Parathyroid adenoma (tissue), 2 donors: ENCODE results near the gene JADE2.

Experiments used
- H2AFZ ChIP-seq: fragments of 300-600 bp; sonication (generic); one replicate; pipeline ENCODE4 v1.7.0; 2017; ENCODE audit warnings: antibody characterized with exemption, mild to moderate bottlenecking
- H3K27ac ChIP-seq: fragments of 300-600 bp; sonication (generic); one replicate; pipeline ENCODE4 v1.7.0; 2017
- H3K27me3 ChIP-seq: fragments of 300-600 bp; sonication (generic); one replicate; pipeline ENCODE4 v1.7.0; 2017; ENCODE audit warnings: low read length; ENCODE audit not compliant: control insufficient read depth, insufficient read depth
- H3K36me3 ChIP-seq: fragments of 300-600 bp; sonication (generic); one replicate; pipeline ENCODE4 v1.7.0; 2017; ENCODE audit warnings: low read length; ENCODE audit not compliant: control insufficient read depth, insufficient read depth
- H3K4me1 ChIP-seq: fragments of 300-600 bp; sonication (generic); one replicate; pipeline ENCODE4 v1.7.0; 2017; ENCODE audit warnings: control low read depth
- H3K4me2 ChIP-seq: fragments of 300-600 bp; sonication (generic); one replicate; pipeline ENCODE4 v1.7.0; 2017; ENCODE audit warnings: low read length
- H3K4me3 ChIP-seq: fragments of 300-600 bp; sonication (generic); one replicate; pipeline ENCODE4 v1.7.0; 2017; ENCODE audit warnings: low read depth, low read length
- H3K79me2 ChIP-seq: fragments of 300-600 bp; sonication (generic); one replicate; pipeline ENCODE4 v1.7.0; 2017; ENCODE audit warnings: control low read depth
- H3K9ac ChIP-seq: fragments of 300-600 bp; sonication (generic); one replicate; pipeline ENCODE4 v1.7.0; 2017; ENCODE audit warnings: mild to moderate bottlenecking
- H3K9me3 ChIP-seq: fragments of 300-600 bp; sonication (generic); one replicate; pipeline ENCODE4 v1.7.0; 2017; ENCODE audit warnings: low read length; ENCODE audit not compliant: control insufficient read depth
- CTCF ChIP-seq: fragments of 300-600 bp; sonication (generic); IDR thresholded peaks from one replicate; pipeline ENCODE4 v1.7.0; 2017; ENCODE audit warnings: antibody characterized with exemption, mild to moderate bottlenecking
- donor health status: primary hyperparathyroidism.

JADE2 gene

DNA sequence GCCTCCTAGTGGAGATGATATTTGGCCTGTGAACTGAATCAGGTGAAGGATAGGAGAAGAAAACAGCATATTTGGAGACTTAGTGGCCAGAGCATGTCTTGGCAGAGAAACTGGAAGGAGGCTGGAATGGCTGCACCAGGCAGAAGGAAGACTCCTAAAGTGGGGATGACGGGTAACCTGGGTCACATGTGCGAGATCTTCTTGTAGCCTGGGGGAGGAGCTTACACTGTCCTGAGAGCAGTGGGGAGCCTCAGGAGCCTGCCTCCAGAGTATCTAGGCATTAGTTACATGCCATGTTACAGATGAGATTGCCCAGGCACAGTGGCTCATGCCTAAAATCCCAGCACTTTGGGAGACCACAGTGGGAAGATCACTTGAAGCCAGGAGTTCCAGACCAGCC, 49.8 kb downstream of the JADE2 start:
- no peak for TF ChIP-seq CTCF
- H3K27me3 ChIP-seq = no peaks in the 10 kb centered on the region
- no peaks in the 10 kb centered on the region for H3K36me3 ChIP-seq
- no peaks in the 10 kb centered on the region for H3K9me3 ChIP-seq
- H3K9ac ChIP-seq = no peak overlapping the region
- H3K4me1 ChIP-seq = peaks cover 13% of the 10 kb centered on the region
- H3K79me2 ChIP-seq = peaks cover 75% of the 10 kb centered on the region
- H3K4me2 ChIP-seq = no peak overlapping the region
- no peak overlapping the region for H3K4me3 ChIP-seq
- H2AFZ ChIP-seq = no peak overlapping the region
- no peak overlapping the region for H3K27ac ChIP-seq

- peaks cover 63% of the 10 kb centered on the region for H3K79me2 ChIP-seq
- no peak overlapping the region for H3K27ac ChIP-seq
- no peaks in the 10 kb centered on the region for H3K27me3 ChIP-seq
- no peak overlapping the region for H2AFZ ChIP-seq
- no peak for TF ChIP-seq CTCF
- H3K4me2 ChIP-seq = no peak overlapping the region
- H3K9me3 ChIP-seq = no peaks in the 10 kb centered on the region
- H3K9ac ChIP-seq = no peak overlapping the region
- H3K4me1 ChIP-seq = peaks cover 13% of the 10 kb centered on the region
- H3K36me3 ChIP-seq = no peaks in the 10 kb centered on the region
- H3K4me3 ChIP-seq = no peak overlapping the region
These were observed 51.0 kb downstream of the JADE2 start for GRCh38 chr5:134576386-134577021.

DNA sequence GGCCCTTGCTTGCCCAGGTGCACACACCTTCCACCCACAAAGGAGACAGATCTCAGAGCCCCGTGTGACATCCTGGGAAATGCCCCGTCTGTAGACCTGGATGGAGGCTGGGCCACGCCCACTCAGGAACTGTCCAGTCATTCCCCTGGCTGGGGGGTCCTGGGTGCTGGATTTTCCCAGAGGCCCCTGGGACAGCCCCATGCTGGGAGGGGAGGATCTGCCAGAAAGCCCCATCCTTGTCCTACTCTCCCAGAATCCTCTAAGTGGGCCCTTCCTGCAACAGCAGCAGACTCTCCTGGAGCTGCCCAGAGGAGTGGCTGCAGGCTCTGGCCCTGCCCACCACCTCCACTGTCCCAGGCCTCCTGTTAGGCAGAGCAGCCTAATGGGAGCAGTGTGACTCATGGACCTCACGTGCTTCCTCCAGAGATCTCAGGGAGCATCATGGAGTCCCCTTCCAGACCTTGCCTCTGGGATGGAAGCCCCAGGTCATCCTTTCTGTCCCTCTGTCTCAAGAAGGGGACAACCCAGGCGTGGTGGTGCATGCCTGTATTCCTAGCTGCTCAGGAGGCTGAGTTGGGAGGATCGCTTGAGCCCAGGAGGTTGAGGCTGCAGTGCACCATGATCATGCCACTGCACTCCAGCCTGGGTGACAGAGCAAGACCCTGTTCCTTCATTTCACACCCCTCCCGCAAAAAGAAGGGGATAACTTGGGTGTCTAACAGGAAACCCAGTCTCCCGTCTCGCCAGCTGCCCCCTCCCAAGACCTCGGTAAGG, 51.7 kb downstream of the JADE2 start:
- TF ChIP-seq CTCF = no peak

DNA sequence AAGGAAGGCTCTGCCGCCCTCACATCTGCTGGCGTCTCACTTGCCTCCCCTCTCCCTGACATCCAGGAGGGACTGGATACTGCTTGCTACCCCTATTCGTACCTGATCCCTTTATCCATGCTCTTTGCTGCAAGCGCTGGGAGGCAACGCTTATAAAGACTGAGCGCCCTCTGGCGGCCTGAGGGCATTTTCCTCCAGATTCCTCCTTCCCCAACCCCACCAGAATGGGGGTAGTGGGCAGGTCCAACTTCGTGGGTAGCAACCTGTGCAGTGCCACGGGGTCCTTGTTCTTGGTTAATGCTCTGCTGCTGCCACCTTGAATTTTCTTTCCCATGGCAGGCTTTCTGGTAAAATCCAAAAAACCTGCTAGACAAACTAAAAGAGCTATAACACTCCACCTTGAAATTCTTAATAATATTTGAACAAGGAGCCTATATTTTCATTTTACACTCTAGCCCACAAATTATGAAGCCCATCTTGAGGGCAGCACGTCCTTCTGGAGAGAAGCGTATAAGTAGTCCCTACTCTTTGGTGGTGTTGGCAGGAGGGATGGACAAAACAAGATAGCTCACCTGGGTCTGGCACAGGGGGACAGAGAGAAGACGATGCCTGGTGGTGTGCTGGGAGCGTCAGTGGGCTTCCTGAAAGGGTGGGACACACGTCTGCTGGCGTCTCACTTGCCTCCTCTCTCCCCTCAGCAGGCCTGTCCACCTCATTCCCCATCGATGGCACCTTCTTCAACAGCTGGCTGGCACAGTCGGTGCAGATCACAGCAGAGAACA, 52.5 kb downstream of the JADE2 start:
- Histone ChIP-seq H3K27me3 (no peaks in the 10 kb centered on the region), H3K27ac (no peak overlapping the region), H3K9me3 (no peaks in the 10 kb centered on the region), H3K4me3 (no peak overlapping the region), H3K4me1 (peaks cover 13% of the 10 kb centered on the region), H3K79me2 (peaks cover 48% of the 10 kb centered on the region), H3K4me2 (no peak overlapping the region), H2AFZ (no peak overlapping the region), H3K36me3 (no peaks in the 10 kb centered on the region), H3K9ac (no peak overlapping the region)
- peak; percentile 87 for TF ChIP-seq CTCF

More for the DNA sequence above, 51.7 kb downstream of the JADE2 start:
- H3K9me3 ChIP-seq = no peaks in the 10 kb centered on the region
- H2AFZ ChIP-seq = no peak overlapping the region
- no peaks in the 10 kb centered on the region for H3K36me3 ChIP-seq
- no peak overlapping the region for H3K4me3 ChIP-seq
- H3K27ac ChIP-seq = no peak overlapping the region
- peaks cover 56% of the 10 kb centered on the region for H3K79me2 ChIP-seq
- no peak overlapping the region for H3K4me2 ChIP-seq
- no peak overlapping the region for H3K9ac ChIP-seq
- peaks cover 13% of the 10 kb centered on the region for H3K4me1 ChIP-seq
- no peaks in the 10 kb centered on the region for H3K27me3 ChIP-seq
